ENCODE measurements around the gene AP1B1.
"Not testable (repeated sequence)": the region's sequence is repeated elsewhere in the genome, so short reads cannot be mapped to it uniquely, and the experiment has no call there.

Gene AP1B1

GRCh38 chr22:29387921-29388758 lies at the start of gene AP1B1:
AP1B1 (minus strand) TSS chr22:29388570; CDS start chr22:29367243, 21,327 bp downstream.
- DNase-seq, result peak; percentile 91

- DNase-seq, result no peak
Measured at GRCh38 chr22:29435236-29436136, 47.1 kb upstream of the AP1B1 start.

- no peak for DNase-seq
Measured at GRCh38 chr22:29434288-29434687, 45.9 kb upstream of the AP1B1 start.

GRCh38 chr22:29433856-29434255 lies 45.5 kb upstream of the AP1B1 start:
- DNase-seq, result no peak

GRCh38 chr22:29431986-29432385 lies 43.6 kb upstream of the AP1B1 start:
- DNase-seq, result no peak

GRCh38 chr22:29427176-29427760 lies 38.9 kb upstream of the AP1B1 start:
- no peak for DNase-seq

- DNase-seq, result no peak
Measured at GRCh38 chr22:29426476-29426875, 38.1 kb upstream of the AP1B1 start.

- not testable (repeated sequence) for DNase-seq
Measured at GRCh38 chr22:29418704-29419103, 30.3 kb upstream of the AP1B1 start.

- DNase-seq, result not testable (repeated sequence)
Measured at GRCh38 chr22:29414951-29415591, 26.7 kb upstream of the AP1B1 start.

- DNase-seq, result not testable (repeated sequence)
Measured at GRCh38 chr22:29412772-29413171, 24.4 kb upstream of the AP1B1 start.

- not testable (repeated sequence) for DNase-seq
Measured at GRCh38 chr22:29411569-29412211, 23.3 kb upstream of the AP1B1 start.

GRCh38 chr22:29408940-29409339 lies 20.6 kb upstream of the AP1B1 start:
- no peak for DNase-seq

GRCh38 chr22:29401538-29401937 lies 13.2 kb upstream of the AP1B1 start:
- not testable (repeated sequence) for DNase-seq

GRCh38 chr22:29400576-29400975 lies 12.2 kb upstream of the AP1B1 start:
- no peak for DNase-seq

- no peak for DNase-seq
Measured at GRCh38 chr22:29397791-29398190, 9.4 kb upstream of the AP1B1 start.

GRCh38 chr22:29396126-29396525 lies 7.8 kb upstream of the AP1B1 start:
- DNase-seq, result no peak

- peak; percentile 79 for DNase-seq
Measured at GRCh38 chr22:29394931-29395581, 6.7 kb upstream of the AP1B1 start.

GRCh38 chr22:29393019-29393608 lies 4.7 kb upstream of the AP1B1 start:
- DNase-seq, result no peak

- DNase-seq, result no peak
Measured at GRCh38 chr22:29391546-29391945, 3.2 kb upstream of the AP1B1 start.

- DNase-seq, result no peak
Measured at GRCh38 chr22:29390270-29390669, 1.9 kb upstream of the AP1B1 start.

GRCh38 chr22:29388759-29389090 lies 355 bp upstream of the AP1B1 start:
- no peak for DNase-seq

Measured in right forelimb (tissue), 1 donor.